K562 (cell line): ENCODE measurements around the gene GGT6. TPM values are rescaled to one million over a fixed set of nuclear protein-coding genes. Genes with fewer than 3 reads are reported as not detected.

ENCODE experiments used
- ATAC-seq: fragments of 200-7000 bp; cut with Tn5 transposase; 3 replicates; pipeline ENCODE4 v1.9.1; 2020; ENCODE audit warnings: moderate library complexity
- BruUV-seq: library from RNA; stranded (reverse); fragments of 400-500 nt; replicated peaks from 2 replicates; lab custom pipeline; 2021; lab: Mats Ljungman, UMichigan
- CTCF ChIA-PET: fragments of 300-600 bp; formaldehyde crosslinking; extraction: SDS; loops from one replicate; lab custom pipeline; 2021; ENCODE audit warnings: low intra/inter-chr PET ratio; lab: Yijun Ruan, JAX
- POLR2A ChIA-PET: fragments of 300-600, 350-650 bp; sonication (Branson Sonifier 250); formaldehyde crosslinking; extraction: SDS; loops from one replicate; lab custom pipeline; 2021; ENCODE audit warnings: antibody characterized with exemption, inconsistent platforms; lab: Yijun Ruan, JAX
- DNase-seq, 4 experiments: peaks; one replicate each; pipeline versions ENCODE4 v3.0.0 to v3.0.0-alpha.2; 2011 to 2018; ENCODE audit warnings: low spot score in 3 of 4, mixed read lengths in 3 of 4; ENCODE audit errors: extremely low read depth in 1 of 4
- FAIRE-seq: peaks from 2 replicates; lab custom pipeline; 2011; peaks lifted over from hg19 to GRCh38; lab: Jason Lieb, UNC
- H2AFZ ChIP-seq: 2 replicates; pipeline ENCODE4 v1.6.0; 2011; ENCODE audit warnings: low read depth, low read length, control low read depth, inconsistent platforms
- H3K27ac ChIP-seq: fragments of 200-600 bp; 3 replicates; pipeline ENCODE4 v1.8.0; 2011; ENCODE audit warnings: low read depth, mild to moderate bottlenecking, control low read depth, inconsistent platforms, low read length, moderate library complexity, mixed read lengths; ENCODE audit errors: extremely low read depth
- H3K27me3 ChIP-seq, 2 experiments: fragments of 300-600 bp in 1 of 2; 2 replicates in 1 of 2; 3 replicates in 1 of 2; pipeline versions ENCODE4 v1.6.0 to v1.8.0; 2011; ENCODE audit warnings: inconsistent platforms in 2 of 2, low read length in 2 of 2, mild to moderate bottlenecking in 1 of 2, mixed read lengths in 1 of 2, moderate library complexity in 1 of 2; ENCODE audit not compliant: control insufficient read depth in 2 of 2, insufficient read depth in 2 of 2
- H3K36me3 ChIP-seq: fragments of 300-600 bp; 3 replicates; pipeline ENCODE4 v1.8.0; 2011; ENCODE audit warnings: mild to moderate bottlenecking, low read length, inconsistent platforms; ENCODE audit not compliant: control insufficient read depth, insufficient read depth
- H3K4me1 ChIP-seq, 2 experiments: fragments of 200-600 bp in 1 of 2; replicated peaks in 1 of 2; 2 replicates in 1 of 2; 3 replicates in 1 of 2; pipeline versions ENCODE4 v1.5.1 to v1.8.0; 2011; ENCODE audit warnings: inconsistent platforms in 2 of 2, low read length in 2 of 2, mild to moderate bottlenecking in 1 of 2, mixed read lengths in 1 of 2, moderate library complexity in 1 of 2; ENCODE audit not compliant: control insufficient read depth in 2 of 2, insufficient read depth in 2 of 2
- H3K4me2 ChIP-seq: 2 replicates; pipeline ENCODE4 v1.6.1; 2011; ENCODE audit warnings: low read length, control low read depth, inconsistent platforms, mixed read lengths; ENCODE audit not compliant: insufficient read depth
- H3K4me3 ChIP-seq: fragments of 200-600 bp; sonication (generic), shearing (Covaris generic); 2 replicates; pipeline ENCODE4 v1.5.1; 2016; ENCODE audit warnings: control low read depth, inconsistent platforms
- H3K79me2 ChIP-seq: fragments of 200-600 bp; 3 replicates; pipeline ENCODE4 v1.8.0; 2011; ENCODE audit warnings: low read length, inconsistent platforms; ENCODE audit not compliant: control insufficient read depth, insufficient read depth
- H3K9ac ChIP-seq, 2 experiments: 2 replicates each; pipeline versions ENCODE4 v1.6.0 to v1.6.1; 2011; ENCODE audit warnings: low read depth in 2 of 2, low read length in 2 of 2, control low read depth in 1 of 2, inconsistent platforms in 1 of 2, mild to moderate bottlenecking in 1 of 2, mixed read lengths in 1 of 2; ENCODE audit not compliant: insufficient read depth in 1 of 2
- H3K9me1 ChIP-seq: one replicate; pipeline ENCODE4 v1.6.0; 2011; ENCODE audit warnings: inconsistent platforms, mild to moderate bottlenecking, low read length, moderate library complexity; ENCODE audit not compliant: control insufficient read depth, insufficient read depth
- H3K9me3 ChIP-seq: replicated peaks from 2 replicates; pipeline ENCODE4 v1.5.1; 2011; ENCODE audit warnings: low read depth, low read length, inconsistent platforms; ENCODE audit not compliant: control insufficient read depth, insufficient read depth
- H4K20me1 ChIP-seq: replicated peaks from 2 replicates; pipeline ENCODE4 v1.6.1; 2011; ENCODE audit warnings: low read length, inconsistent platforms, mixed read lengths; ENCODE audit not compliant: control insufficient read depth, insufficient read depth
- ARHGAP35 ChIP-seq: fragments of 450-650 bp; IDR thresholded peaks from 2 replicates; pipeline ENCODE4 v1.6.1; 2018; ENCODE audit not compliant: partially characterized antibody
- PBX2 ChIP-seq, 2 experiments: IDR thresholded peaks in 1 of 2; conservative IDR thresholded peaks in 1 of 2; 2 replicates each; pipeline ENCODE4 v1.6.1; 2016; ENCODE audit warnings: low read depth in 2 of 2, mild to moderate bottlenecking in 1 of 2, missing compliant biosample characterization in 1 of 2, missing genetic modification characterization in 1 of 2, moderate library complexity in 1 of 2
- SMARCC2 ChIP-seq: fragments of 450-650 bp; IDR thresholded peaks from 2 replicates; pipeline ENCODE4 v1.6.1; 2017; ENCODE audit warnings: antibody characterized with exemption, moderate library complexity, mild to moderate bottlenecking, low read depth
- ZFP36 ChIP-seq: fragments of 150-350 bp; IDR thresholded peaks from 2 replicates; pipeline ENCODE4 v1.6.1; 2018; ENCODE audit warnings: low read length, low read depth; ENCODE audit not compliant: partially characterized antibody
- ZNF239 ChIP-seq: fragments of 250-450 bp; sonication (Bioruptor Pico); IDR thresholded peaks from 2 replicates; pipeline ENCODE4 v1.4.0; 2020; ENCODE audit warnings: mild to moderate bottlenecking
- WGBS: fragments of 100-300 bp; shearing (Covaris generic); methylation state at CpG from one replicate; pipeline ENCODE4 v1.1.6; 2016; ENCODE audit warnings: low coverage, mixed read lengths; ENCODE audit not compliant: insufficient coverage; ENCODE audit errors: missing lambda C conversion rate; 5-methylcytosine and 5-hydroxymethylcytosine counted together
- in situ Hi-C: fragments of 300-500 bp; cut with MboI; formaldehyde crosslinking; loops from 4 replicates; pipeline ENCODE4 v1.15.0; 2018; ENCODE audit warnings: inconsistent platforms, mixed read lengths
- intact Hi-C: fragments of 100-400 bp; cut with micrococcal nuclease; formaldehyde crosslinking; loops from 2 replicates; pipeline ENCODE4 v1.14.2; 2022
- polyA plus RNA-seq, 8 experiments: library from polyadenylated mRNA; depleted of rRNA in 4 of 8; stranded (reverse) in 5 of 8; unstranded in 3 of 8; fragments of >200 nt; fragmentation: Nextera tagmentation in 2 of 8; fragmentation: Illumina TruSeq in 1 of 8; extraction: Ambion mirVana in 2 of 8; extraction: Trizol in 1 of 8; gene quantifications; 2 replicates each; pipeline versions ENCODE4 v1.2.1 to v1.2.3, GENCODE V29; 2011 to 2014; ENCODE audit warnings: inconsistent platforms in 1 of 8, missing spikeins in 1 of 8
- total RNA-seq, 7 experiments: library from RNA; depleted of rRNA in 6 of 7; stranded (reverse); fragments of >200 nt in 6 of 7; fragmentation: Illumina TruSeq in 2 of 7; extraction: Trizol in 2 of 7; gene quantifications; 2 replicates each; pipeline versions ENCODE4 v1.2.1 to v1.2.3, GENCODE V29; 2011 to 2021; ENCODE audit warnings: low replicate concordance in 1 of 7

The GGT6 gene
- total and polyA plus RNA-seq, 9 of the 15 experiments (the other 6 are each of a cell fraction or from before 2014, with no cell fraction given): 0.09 TPM; not detected in 8

- TF ChIP-seq ZFP36 (no peak), SMARCC2 (no peak), ARHGAP35 (no peak)
- TF ChIP-seq, all 486 proteins: peak for 0
Measured at GRCh38 chr17:4602041-4602440, 41.7 kb upstream of the GGT6 start (continued).

- Histone ChIP-seq H3K9me1 (no peaks in the 10 kb centered on the region), H3K27ac (no peak overlapping the region), H3K4me3 (no peak overlapping the region), H4K20me1 (no peaks in the 10 kb centered on the region), H3K4me2 (no peak overlapping the region), H3K4me1 (peaks cover 0 to 11% of the 10 kb centered on the region in 2 experiments; a peak in 3 of 5 replicates), H3K79me2 (no peaks in the 10 kb centered on the region), H3K9ac (no peak overlapping the region), H3K36me3 (no peaks in the 10 kb centered on the region), H3K27me3 (peaks cover 3 to 76% of the 10 kb centered on the region in 2 experiments; a peak in 4 of 5 replicates), H2AFZ (no peak overlapping the region), H3K9me3 (no peaks in the 10 kb centered on the region)
- 3% methylated on average over 3 of the region's 4 CpGs for WGBS
- DNase-seq: no peak
- TF ChIP-seq ZNF239 (CRISPR knock-in tag) (no peak), PBX2 (CRISPR knock-in tag; IDR thresholded peaks at IDR 0.05; ENCODE audit: low read depth) (no peak), PBX2 (tag; conservative IDR thresholded peaks at IDR 0.05; ENCODE audit: low read depth) (peak; percentile 31; the same call in 1 of the 2 replicates)
- FAIRE-seq: no peak
- in situ Hi-C loops: no loop called here
- intact Hi-C loops: no loop called here
- ATAC-seq: no peak
- no TSS peak for BruUV-seq
- ChIA-PET POLR2A (no interaction called here), CTCF (no interaction called here)
Measured at GRCh38 chr17:4601326-4601725, 40.9 kb upstream of the GGT6 start.
